T1000 (cell line): ENCODE measurements around the gene SNPH.
"Not testable (repeated sequence)": the region's sequence is repeated elsewhere in the genome, so short reads cannot be mapped to it uniquely, and the experiment has no call there.

Experiments
- DNase-seq: peaks from one replicate; lab custom pipeline; 2025; ENCODE audit warnings: mixed read lengths; lab: John Stamatoyannopoulos, UW

Gene SNPH

DNA sequence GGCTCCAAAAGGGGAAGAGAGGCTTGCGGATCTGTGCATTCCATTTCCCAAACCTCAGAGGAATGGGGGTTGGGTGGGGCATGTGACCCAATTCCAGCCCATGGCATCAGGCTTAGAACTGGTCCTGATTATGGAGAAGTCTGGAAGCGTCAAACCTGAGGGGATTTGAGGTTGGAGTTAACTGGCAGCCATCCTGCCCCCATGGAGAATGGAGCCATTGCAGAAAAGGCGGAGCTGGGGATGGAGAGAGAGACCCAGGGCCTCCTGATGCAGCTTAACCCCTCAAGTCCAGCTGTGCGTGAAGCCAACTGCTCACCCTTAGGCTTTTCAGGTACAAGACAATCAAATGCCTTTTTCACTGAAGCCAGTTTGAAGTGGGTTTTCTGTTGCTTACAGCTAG, 72.7 kb downstream of the SNPH start:
- no peak for DNase-seq

GRCh38 chr20:1341561-1342265, 75.6 kb downstream of the SNPH start:
- no peak for DNase-seq

- not testable (repeated sequence) for DNase-seq
Observed at GRCh38 chr20:1343446-1344124, 77.5 kb downstream of the SNPH start.

GRCh38 chr20:1345030-1345755, 79.1 kb downstream of the SNPH start:
- no peak for DNase-seq

DNA sequence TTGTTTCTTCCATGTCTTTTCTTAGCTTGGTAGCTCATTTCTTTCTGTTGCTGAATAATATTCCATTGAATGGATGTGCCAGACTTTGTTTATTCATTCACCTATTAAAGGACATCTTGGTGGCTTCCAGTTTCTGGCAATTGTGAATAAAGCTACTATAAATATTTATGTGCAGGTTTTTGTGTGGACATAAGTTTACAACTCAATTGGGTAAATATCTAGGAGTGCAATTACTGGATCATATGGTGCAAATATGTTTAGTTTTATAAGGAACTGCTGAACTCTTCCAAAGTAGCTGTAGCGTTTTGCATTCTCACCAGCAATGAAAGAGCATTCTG, 79.6 kb downstream of the SNPH start:
- DNase-seq = no peak

- no peak for DNase-seq
Observed at GRCh38 chr20:1346315-1346969, 80.3 kb downstream of the SNPH start.

DNA sequence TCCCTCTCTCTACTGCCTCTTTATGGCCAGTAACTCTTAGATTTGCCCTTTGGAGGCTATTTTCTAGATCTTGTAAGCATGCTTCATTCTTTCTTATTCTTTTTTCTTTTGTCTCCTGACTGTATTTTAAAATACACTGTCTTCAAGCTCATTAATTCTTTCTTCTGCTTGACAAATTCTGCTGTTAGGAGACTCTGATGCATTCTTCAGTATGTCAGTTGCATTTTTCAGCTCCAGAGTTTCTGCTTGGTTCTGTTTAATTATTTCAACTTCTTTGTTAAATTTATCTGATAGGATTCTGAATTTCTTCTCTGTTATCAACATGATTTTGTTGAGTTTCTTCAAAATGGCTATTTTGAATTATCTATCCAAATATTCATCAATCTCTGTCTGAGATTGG, 87.9 kb downstream of the SNPH start:
- no peak for DNase-seq

GRCh38 chr20:1357921-1358671, 92.0 kb downstream of the SNPH start:
- DNase-seq = no peak
